Activated effector memory CD4-positive, alpha-beta T cell treated with Interleukin-2 at 50 U/mL for 16 hours (primary cell): Measurements from ENCODE around the gene CABP1.
A peak's percentile ranks its signal among the peaks of the same experiment; 100 is the strongest.
"Not testable (repeated sequence)": the region's sequence is repeated elsewhere in the genome, so short reads cannot be mapped to it uniquely, and the experiment has no call there.

Source experiments
- DNase-seq: peaks from one replicate; pipeline ENCODE4 v3.0.0-alpha.2; 2020

The CABP1 gene

GRCh38 chr12:120668868-120669840, 28.7 kb downstream of the CABP1 start:
- DNase-seq = no peak

GRCh38 chr12:120670237-120670636, 29.8 kb downstream of the CABP1 start:
- not testable (repeated sequence) for DNase-seq

- no peak for DNase-seq
Measured at GRCh38 chr12:120670667-120671066, 30.2 kb downstream of the CABP1 start.

- no peak for DNase-seq
Measured at GRCh38 chr12:120674097-120674636, 33.7 kb downstream of the CABP1 start.

- DNase-seq = no peak
Measured at GRCh38 chr12:120677765-120678473, 37.5 kb downstream of the CABP1 start.

- DNase-seq = no peak
Measured at GRCh38 chr12:120678572-120678971, 38.1 kb downstream of the CABP1 start.

- no peak for DNase-seq
Measured at GRCh38 chr12:120680165-120680738, 39.8 kb downstream of the CABP1 start.

- DNase-seq = no peak
Measured at GRCh38 chr12:120684523-120684932, 44.1 kb downstream of the CABP1 start.

- DNase-seq = no peak
Measured at GRCh38 chr12:120685522-120685921, 45.1 kb downstream of the CABP1 start.

GRCh38 chr12:120686151-120686689, 45.8 kb downstream of the CABP1 start:
- DNase-seq = peak; percentile 94

- peak; percentile 99 for DNase-seq
Measured at GRCh38 chr12:120686690-120687577, 46.5 kb downstream of the CABP1 start, which contains the start of gene MLEC. MLEC (plus strand) TSS chr12:120687149; CDS start chr12:120687297, 148 bp downstream.

GRCh38 chr12:120687578-120688289, 47.3 kb downstream of the CABP1 start:
- peak; percentile 4 for DNase-seq

- no peak for DNase-seq
Measured at GRCh38 chr12:120688527-120689071, 48.2 kb downstream of the CABP1 start.

- no peak for DNase-seq
Measured at GRCh38 chr12:120689397-120690082, 49.1 kb downstream of the CABP1 start.

- DNase-seq = no peak
Measured at GRCh38 chr12:120690083-120690450, 49.6 kb downstream of the CABP1 start.

- DNase-seq = no peak
Measured at GRCh38 chr12:120690978-120691377, 50.6 kb downstream of the CABP1 start.

GRCh38 chr12:120692524-120693033, 52.2 kb downstream of the CABP1 start:
- DNase-seq = no peak

- DNase-seq = no peak
Measured at GRCh38 chr12:120693848-120694247, 53.4 kb downstream of the CABP1 start.

GRCh38 chr12:120696626-120697025, 56.2 kb downstream of the CABP1 start:
- DNase-seq = no peak

GRCh38 chr12:120697344-120697743, 56.9 kb downstream of the CABP1 start:
- no peak for DNase-seq
